MCF 10A (cell line): ENCODE data around the gene XKR7. TPM values are rescaled to one million over a fixed set of nuclear protein-coding genes. Genes with fewer than 3 reads are reported as not detected.

ENCODE experiments used
- BruUV-seq: library from RNA; stranded (reverse); fragments of 400-500 nt; replicated peaks from 2 replicates; lab custom pipeline; 2021; lab: Mats Ljungman, UMichigan
- CTCF ChIA-PET: fragments of 300-600 bp; sonication (Branson Sonifier 250); formaldehyde crosslinking; extraction: SDS; loops from one replicate; lab custom pipeline; 2021; ENCODE audit warnings: antibody characterized with exemption, inconsistent platforms; lab: Yijun Ruan, JAX
- POLR2A ChIA-PET: fragments of 300-600, 350-650 bp; sonication (Branson Sonifier 250); formaldehyde crosslinking; extraction: SDS; loops from one replicate; lab custom pipeline; 2020; ENCODE audit warnings: antibody characterized with exemption, inconsistent platforms; lab: Yijun Ruan, JAX
- DNase-seq: peaks from one replicate; pipeline ENCODE4 v3.0.0-alpha.2; 2018; ENCODE audit not compliant: unreplicated experiment
- H3K27ac Mint-ChIP-seq: one replicate; pipeline ENCODE4 v1.8.0; 2022; ENCODE audit warnings: mild to moderate bottlenecking, low read depth, mixed read lengths; ENCODE audit not compliant: unreplicated experiment
- H3K27me3 Mint-ChIP-seq: one replicate; pipeline ENCODE4 v1.8.0; 2022; ENCODE audit warnings: mixed read lengths; ENCODE audit not compliant: insufficient read depth, unreplicated experiment
- H3K36me3 Mint-ChIP-seq: one replicate; pipeline ENCODE4 v1.8.0; 2022; ENCODE audit warnings: mild to moderate bottlenecking, moderate library complexity, mixed read lengths; ENCODE audit not compliant: insufficient read depth, unreplicated experiment
- H3K4me1 Mint-ChIP-seq: one replicate; pipeline ENCODE4 v1.8.0; 2022; ENCODE audit warnings: mixed read lengths; ENCODE audit not compliant: insufficient read depth, unreplicated experiment
- H3K4me3 Mint-ChIP-seq: one replicate; pipeline ENCODE4 v1.8.0; 2022; ENCODE audit warnings: mild to moderate bottlenecking, moderate library complexity, mixed read lengths; ENCODE audit not compliant: unreplicated experiment
- H3K9me3 Mint-ChIP-seq: one replicate; pipeline ENCODE4 v1.8.0; 2022; ENCODE audit warnings: mixed read lengths; ENCODE audit not compliant: unreplicated experiment
- intact Hi-C: fragments of 100-400 bp; cut with micrococcal nuclease; formaldehyde crosslinking; loops from 2 replicates; pipeline ENCODE4 v1.14.1; 2022
- total RNA-seq: library from RNA; stranded (reverse); gene quantifications from 2 replicates; pipeline ENCODE4 v1.2.3, GENCODE V29; 2022
- TF ChIP-seq, protein P1 (sequence below): fragments of 200-600 bp; IDR thresholded peaks from one replicate; pipeline ENCODE4 v1.8.0; 2022; ENCODE audit warnings: antibody characterized with exemption, mild to moderate bottlenecking; ENCODE audit not compliant: unreplicated experiment

The XKR7 gene
- total RNA-seq, 1 experiment from 2014 or later, result not detected

DNA sequence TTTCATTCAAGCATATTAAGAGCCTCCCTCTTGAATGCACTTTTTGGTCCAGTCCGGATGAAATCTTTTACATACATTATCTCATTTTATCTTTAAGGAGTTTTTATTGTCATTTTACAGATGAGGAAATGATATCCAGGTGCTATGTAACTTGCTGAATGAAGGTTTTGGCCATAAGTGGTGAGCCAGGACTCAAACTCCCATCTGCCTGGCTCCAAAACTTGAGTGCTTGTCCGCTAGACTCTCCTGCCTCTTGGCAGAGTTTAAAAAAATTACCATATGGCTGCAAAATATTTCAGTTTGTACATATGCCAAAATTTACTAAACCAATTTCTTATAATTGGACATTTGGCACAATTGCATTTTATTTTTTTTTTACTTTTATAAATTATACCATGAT lies 28.3 kb upstream of the XKR7 start:
- Mint-ChIP-seq H3K4me3 (no peak overlapping the region), H3K36me3 (no peaks in the 10 kb centered on the region), H3K27me3 (no peaks in the 10 kb centered on the region), H3K4me1 (no peaks in the 10 kb centered on the region), H3K27ac (no peak overlapping the region), H3K9me3 (no peaks in the 10 kb centered on the region)
- no TSS peak for BruUV-seq
- intact Hi-C loops, result no loop called here
- POLR2A ChIA-PET, result no interaction called here
- CTCF ChIA-PET, result interaction anchor here (0.8 to 2.1 kb wide), 2 partner anchors 13 to 151 kb away, joined by 3 to 6 read pairs; no protein-coding TSS in a partner anchor
- TF ChIP-seq, protein P1, sequence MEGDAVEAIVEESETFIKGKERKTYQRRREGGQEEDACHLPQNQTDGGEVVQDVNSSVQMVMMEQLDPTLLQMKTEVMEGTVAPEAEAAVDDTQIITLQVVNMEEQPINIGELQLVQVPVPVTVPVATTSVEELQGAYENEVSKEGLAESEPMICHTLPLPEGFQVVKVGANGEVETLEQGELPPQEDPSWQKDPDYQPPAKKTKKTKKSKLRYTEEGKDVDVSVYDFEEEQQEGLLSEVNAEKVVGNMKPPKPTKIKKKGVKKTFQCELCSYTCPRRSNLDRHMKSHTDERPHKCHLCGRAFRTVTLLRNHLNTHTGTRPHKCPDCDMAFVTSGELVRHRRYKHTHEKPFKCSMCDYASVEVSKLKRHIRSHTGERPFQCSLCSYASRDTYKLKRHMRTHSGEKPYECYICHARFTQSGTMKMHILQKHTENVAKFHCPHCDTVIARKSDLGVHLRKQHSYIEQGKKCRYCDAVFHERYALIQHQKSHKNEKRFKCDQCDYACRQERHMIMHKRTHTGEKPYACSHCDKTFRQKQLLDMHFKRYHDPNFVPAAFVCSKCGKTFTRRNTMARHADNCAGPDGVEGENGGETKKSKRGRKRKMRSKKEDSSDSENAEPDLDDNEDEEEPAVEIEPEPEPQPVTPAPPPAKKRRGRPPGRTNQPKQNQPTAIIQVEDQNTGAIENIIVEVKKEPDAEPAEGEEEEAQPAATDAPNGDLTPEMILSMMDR, result no peak
- DNase-seq, result no peak

DNA sequence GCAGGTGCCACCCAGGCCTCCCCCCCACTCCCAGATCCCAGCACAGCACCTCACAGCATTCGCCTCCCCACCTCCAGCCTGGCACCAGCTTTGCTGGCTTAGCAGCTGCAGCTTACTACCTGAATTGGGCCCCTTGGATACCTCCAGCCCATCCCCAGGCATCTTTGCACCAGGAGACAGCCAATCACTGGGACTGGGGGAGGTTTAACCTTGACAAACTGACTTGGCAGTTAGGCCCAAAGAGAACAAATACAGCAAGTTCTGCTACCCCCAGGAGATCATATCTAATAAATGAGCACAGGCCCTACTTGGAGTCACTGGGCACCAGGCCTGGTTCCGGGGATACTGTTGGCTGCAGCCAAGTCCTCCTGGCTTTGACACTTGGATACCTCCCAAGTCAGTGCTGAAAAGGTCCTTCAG lies 24.9 kb upstream of the XKR7 start:
- DNase-seq, result no peak
- ChIA-PET POLR2A (no interaction called here), CTCF (interaction anchor here (0.6 to 2.0 kb wide), 4 partner anchors 9 to 260 kb away, joined by 3 to 15 read pairs (median 3); partner anchors contain the start of gene PDRG1)
- TF ChIP-seq, protein P1, result no peak
- Mint-ChIP-seq H3K9me3 (no peaks in the 10 kb centered on the region), H3K27ac (no peak overlapping the region), H3K4me3 (no peak overlapping the region), H3K4me1 (no peaks in the 10 kb centered on the region), H3K36me3 (peaks cover 25% of the 10 kb centered on the region), H3K27me3 (no peaks in the 10 kb centered on the region)
- no TSS peak for BruUV-seq
- intact Hi-C loops, result no loop called here

- Mint-ChIP-seq H3K27me3 (no peaks in the 10 kb centered on the region), H3K4me3 (no peak overlapping the region), H3K36me3 (peaks cover 45% of the 10 kb centered on the region), H3K27ac (no peak overlapping the region), H3K4me1 (peaks cover 6% of the 10 kb centered on the region), H3K9me3 (no peaks in the 10 kb centered on the region)
- intact Hi-C loops, result no loop called here
- ChIA-PET POLR2A (interaction anchor here (0.6 kb wide), 1 partner anchor 8 kb away, joined by 3 read pairs; no protein-coding TSS in a partner anchor), CTCF (interaction anchor here (0.8 to 2.3 kb wide), 2 partner anchors 93 to 320 kb away, joined by 3 to 13 read pairs; no protein-coding TSS in a partner anchor)
- BruUV-seq, result no TSS peak
- TF ChIP-seq, protein P1, result no peak
- DNase-seq, result no peak
Observed at GRCh38 chr20:31945319-31945718, 22.6 kb upstream of the XKR7 start.

DNA sequence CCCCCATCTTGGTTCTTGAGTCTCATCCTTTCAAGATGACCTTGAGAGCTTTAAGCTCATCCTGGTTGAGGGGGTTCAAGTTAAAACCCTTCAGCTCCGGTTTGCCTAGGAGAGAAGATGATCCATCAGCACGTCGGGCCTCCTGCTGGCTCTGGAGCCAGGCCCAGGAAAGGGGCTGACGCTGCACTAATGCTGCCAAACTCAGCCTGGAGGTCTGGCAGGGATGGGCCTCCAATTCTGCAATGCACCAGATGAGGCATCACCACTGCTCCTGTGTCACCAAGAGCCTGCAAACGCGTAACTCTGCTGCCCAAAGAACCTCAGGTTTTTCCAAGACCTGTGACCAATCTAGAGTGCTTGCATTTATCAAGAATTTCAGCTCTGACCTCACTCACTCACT lies 22.2 kb upstream of the XKR7 start:
- TF ChIP-seq, protein P1, result no peak
- H3K4me1 Mint-ChIP-seq, result peaks cover 7% of the 10 kb centered on the region
- DNase-seq, result no peak
- CTCF ChIA-PET, result interaction anchor here (0.6 to 2.3 kb wide), 3 partner anchors 11 to 319 kb away, joined by 3 to 13 read pairs (median 4); no protein-coding TSS in a partner anchor
- intact Hi-C loops, result no loop called here
- no peak overlapping the region for H3K4me3 Mint-ChIP-seq
- no TSS peak for BruUV-seq
- no peak overlapping the region for H3K27ac Mint-ChIP-seq
- POLR2A ChIA-PET, result interaction anchor here (0.6 kb wide), 1 partner anchor 8 kb away, joined by 3 read pairs; no protein-coding TSS in a partner anchor
- H3K36me3 Mint-ChIP-seq, result peaks cover 45% of the 10 kb centered on the region
- no peaks in the 10 kb centered on the region for H3K9me3 Mint-ChIP-seq
- H3K27me3 Mint-ChIP-seq, result no peaks in the 10 kb centered on the region
